ENCODE data around the gene NUDT2.
"Not testable (repeated sequence)": the region's sequence is repeated elsewhere in the genome, so short reads cannot be mapped to it uniquely, and the experiment has no call there.

DNA sequence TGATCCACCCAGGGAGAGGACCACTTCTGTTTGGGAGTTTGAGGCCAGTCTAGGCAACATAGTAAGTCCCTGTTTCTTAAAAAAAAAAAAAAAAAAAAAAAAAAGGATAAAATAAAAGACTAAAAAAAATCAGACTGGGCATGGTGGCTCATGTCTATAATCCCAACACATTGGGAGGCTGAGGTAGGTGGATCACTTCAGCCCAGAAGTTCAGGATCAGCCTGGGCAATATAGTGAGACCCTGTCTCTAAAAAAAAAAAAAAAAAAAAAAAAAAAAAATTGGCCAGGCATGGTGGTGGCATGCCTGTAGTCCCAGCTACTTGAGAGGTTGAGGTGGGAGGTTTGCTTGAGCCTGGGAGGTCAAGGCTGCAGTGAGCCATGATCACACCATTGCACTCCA is 8.7 kb downstream of the NUDT2 start:
- TF ChIP-seq, protein P1, sequence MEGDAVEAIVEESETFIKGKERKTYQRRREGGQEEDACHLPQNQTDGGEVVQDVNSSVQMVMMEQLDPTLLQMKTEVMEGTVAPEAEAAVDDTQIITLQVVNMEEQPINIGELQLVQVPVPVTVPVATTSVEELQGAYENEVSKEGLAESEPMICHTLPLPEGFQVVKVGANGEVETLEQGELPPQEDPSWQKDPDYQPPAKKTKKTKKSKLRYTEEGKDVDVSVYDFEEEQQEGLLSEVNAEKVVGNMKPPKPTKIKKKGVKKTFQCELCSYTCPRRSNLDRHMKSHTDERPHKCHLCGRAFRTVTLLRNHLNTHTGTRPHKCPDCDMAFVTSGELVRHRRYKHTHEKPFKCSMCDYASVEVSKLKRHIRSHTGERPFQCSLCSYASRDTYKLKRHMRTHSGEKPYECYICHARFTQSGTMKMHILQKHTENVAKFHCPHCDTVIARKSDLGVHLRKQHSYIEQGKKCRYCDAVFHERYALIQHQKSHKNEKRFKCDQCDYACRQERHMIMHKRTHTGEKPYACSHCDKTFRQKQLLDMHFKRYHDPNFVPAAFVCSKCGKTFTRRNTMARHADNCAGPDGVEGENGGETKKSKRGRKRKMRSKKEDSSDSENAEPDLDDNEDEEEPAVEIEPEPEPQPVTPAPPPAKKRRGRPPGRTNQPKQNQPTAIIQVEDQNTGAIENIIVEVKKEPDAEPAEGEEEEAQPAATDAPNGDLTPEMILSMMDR (IDR thresholded peaks at IDR 0.05) = not testable (repeated sequence)
- TF ChIP-seq EP300 (IDR thresholded peaks at IDR 0.05) = not testable (repeated sequence)

All from esophagus muscularis mucosa (tissue), 3 donors.